Hepatocyte (in vitro differentiated cells): Measurements from ENCODE around the gene KIAA0513.

Source experiments
- EZH2 ChIP-seq: fragments of 200-600 bp; sonication (generic); IDR thresholded peaks from 2 replicates; pipeline ENCODE4 v1.6.1; 2016; ENCODE audit warnings: antibody characterized with exemption, mild to moderate bottlenecking, borderline replicate concordance
- EZH2phosphoT487 ChIP-seq: fragments of 200-600 bp; sonication (generic); IDR thresholded peaks from one replicate; pipeline ENCODE4 v1.6.1; 2018; ENCODE audit warnings: antibody characterized with exemption, mild to moderate bottlenecking, low read depth, moderate library complexity; ENCODE audit not compliant: unreplicated experiment, severe bottlenecking
- TF ChIP-seq, protein P1 (sequence below): fragments of 200-600 bp; sonication (generic); IDR thresholded peaks from 2 replicates; pipeline ENCODE4 v1.5.1; 2016; ENCODE audit warnings: antibody characterized with exemption, mild to moderate bottlenecking; ENCODE audit not compliant: poor library complexity

DNA sequence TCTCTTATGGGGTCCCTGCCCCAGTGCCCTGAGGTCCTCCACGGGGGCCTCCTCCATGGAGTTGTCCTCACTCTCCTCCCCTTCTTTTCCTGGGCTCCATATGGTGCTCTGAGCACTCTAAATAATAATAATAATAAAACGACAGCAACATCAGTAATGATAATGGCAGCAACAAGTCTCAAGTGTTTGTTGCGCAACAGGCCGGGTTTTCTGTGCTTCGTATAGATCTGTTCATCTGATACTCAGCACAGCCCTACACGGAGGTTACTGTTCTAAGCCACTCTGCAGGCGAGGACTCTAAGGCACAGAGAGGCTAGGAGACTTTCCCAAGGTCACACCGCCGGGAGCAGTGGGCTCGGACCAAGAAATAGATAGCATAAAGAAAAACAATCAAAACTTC lies 71.0 kb downstream of the KIAA0513 start:
- TF ChIP-seq EZH2 (no peak), EZH2phosphoT487 (no peak)
- TF ChIP-seq, protein P1, sequence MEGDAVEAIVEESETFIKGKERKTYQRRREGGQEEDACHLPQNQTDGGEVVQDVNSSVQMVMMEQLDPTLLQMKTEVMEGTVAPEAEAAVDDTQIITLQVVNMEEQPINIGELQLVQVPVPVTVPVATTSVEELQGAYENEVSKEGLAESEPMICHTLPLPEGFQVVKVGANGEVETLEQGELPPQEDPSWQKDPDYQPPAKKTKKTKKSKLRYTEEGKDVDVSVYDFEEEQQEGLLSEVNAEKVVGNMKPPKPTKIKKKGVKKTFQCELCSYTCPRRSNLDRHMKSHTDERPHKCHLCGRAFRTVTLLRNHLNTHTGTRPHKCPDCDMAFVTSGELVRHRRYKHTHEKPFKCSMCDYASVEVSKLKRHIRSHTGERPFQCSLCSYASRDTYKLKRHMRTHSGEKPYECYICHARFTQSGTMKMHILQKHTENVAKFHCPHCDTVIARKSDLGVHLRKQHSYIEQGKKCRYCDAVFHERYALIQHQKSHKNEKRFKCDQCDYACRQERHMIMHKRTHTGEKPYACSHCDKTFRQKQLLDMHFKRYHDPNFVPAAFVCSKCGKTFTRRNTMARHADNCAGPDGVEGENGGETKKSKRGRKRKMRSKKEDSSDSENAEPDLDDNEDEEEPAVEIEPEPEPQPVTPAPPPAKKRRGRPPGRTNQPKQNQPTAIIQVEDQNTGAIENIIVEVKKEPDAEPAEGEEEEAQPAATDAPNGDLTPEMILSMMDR = no peak
